SHP77 treated with DMSO at 0.1 percent for 48 hours (cell line): Measurements from ENCODE around the gene SAE1.

Experiments used
- DNase-seq: peaks from one replicate; lab custom pipeline; 2025; lab: John Stamatoyannopoulos, UW

SAE1 gene

GRCh38 chr19:47161876-47162489 is 31.3 kb downstream of the SAE1 start:
- no peak for DNase-seq

DNA sequence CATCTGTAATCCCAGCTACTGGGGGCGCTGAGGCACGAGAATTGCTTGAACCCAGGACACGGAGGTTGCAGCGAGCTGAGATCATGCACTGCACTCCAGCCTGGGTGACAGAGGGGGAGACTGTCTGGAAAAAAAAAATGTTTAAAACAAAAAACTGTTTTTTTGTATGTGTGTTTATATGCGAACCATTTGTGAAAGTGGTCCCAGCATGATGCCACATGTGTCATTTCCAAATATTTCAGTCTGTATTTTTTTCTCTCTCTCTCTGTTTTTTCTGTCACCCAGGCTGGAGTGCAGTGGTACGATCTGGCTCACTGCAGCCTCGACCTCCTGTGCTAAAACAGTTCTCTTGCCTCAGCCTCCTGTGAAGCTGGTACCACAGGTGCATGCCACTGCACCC is 37.4 kb downstream of the SAE1 start:
- DNase-seq = no peak

- no peak for DNase-seq
These were observed 42.2 kb downstream of the SAE1 start for GRCh38 chr19:47172666-47173455.

DNA sequence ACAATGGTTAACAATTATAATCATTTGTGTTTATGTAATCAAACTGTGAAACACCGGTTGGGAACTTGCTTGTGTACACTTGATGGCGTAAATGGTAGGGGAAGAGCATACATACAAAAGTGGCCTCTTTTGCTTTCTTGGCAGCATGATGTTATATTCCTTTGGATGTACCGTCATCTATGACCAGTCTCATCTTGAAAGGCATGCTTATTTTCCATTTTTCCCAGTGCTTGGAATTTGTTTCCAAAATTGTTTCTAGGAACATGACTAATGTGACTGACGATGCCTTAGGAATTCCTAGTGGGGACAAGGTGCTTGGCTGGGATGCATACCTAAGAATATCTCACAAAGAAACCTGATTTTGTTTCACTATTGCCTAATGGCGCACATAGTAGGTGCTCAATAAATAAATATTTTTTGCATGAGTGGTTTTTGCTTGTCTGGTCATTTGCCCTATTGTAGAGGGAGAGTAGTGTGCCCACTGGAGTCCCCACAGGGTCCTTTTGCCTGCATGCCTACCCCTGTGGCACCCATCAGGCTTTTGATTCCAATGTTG is 45.5 kb downstream of the SAE1 start:
- DNase-seq = no peak

- DNase-seq = no peak
These were observed 46.0 kb downstream of the SAE1 start for GRCh38 chr19:47176627-47177090.

DNA sequence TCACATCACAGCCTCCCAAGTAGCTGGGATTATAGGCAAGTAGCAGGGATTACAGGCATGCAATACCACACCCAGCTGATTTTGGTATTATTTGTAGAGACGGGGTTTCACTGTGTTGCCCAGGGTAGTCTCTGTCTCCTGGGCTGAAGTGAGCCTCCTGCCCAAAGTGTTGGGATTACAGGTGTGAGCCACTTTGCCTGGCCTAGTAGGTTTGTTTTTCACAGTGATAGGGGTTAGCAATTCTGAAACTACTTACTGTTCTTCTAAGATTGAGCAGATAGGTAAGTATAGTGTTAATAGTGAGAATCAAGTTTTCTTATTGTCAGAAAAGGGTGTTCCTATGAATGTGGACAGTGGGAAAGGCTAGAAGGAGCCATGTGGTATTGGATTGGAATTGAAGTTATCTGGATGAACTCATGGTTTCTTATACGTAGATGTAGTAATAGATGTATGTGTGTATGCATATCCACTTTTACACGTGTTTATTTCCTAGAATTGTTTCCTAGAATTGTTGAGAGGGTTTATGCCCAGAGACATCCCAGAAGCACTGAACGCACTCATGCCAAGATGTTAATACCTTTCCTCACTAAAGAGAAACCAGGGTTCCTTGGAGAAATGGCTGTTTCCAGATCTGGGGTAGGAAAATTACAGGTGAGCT is 49.1 kb downstream of the SAE1 start:
- DNase-seq = no peak

DNA sequence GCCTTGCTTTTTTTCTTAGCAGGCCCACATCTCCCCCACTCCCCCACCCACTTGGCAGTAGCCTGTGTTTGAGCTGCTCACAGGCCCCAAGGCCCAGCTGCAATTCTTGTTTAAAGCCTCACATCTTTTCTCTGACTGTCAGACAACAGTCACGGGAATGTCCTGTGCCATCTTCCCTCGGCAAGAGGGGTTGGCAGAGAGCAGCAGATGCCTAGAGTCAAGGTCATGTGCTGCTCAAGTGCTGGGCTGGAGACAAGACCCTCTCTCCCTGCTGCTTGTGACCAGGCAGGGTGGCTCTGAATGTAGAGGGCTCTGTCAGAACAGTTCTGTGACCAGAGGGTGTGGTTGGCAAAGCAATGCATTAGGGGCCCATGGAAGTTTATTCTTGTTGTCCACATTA is 53.0 kb downstream of the SAE1 start:
- no peak for DNase-seq

- no peak for DNase-seq
These were observed 56.1 kb downstream of the SAE1 start for GRCh38 chr19:47186446-47187334.

- DNase-seq = no peak
These were observed 56.7 kb downstream of the SAE1 start for GRCh38 chr19:47187335-47187655.

GRCh38 chr19:47187797-47188196 is 57.2 kb downstream of the SAE1 start:
- no peak for DNase-seq

- no peak for DNase-seq
These were observed 57.9 kb downstream of the SAE1 start for GRCh38 chr19:47188507-47189033.

- DNase-seq = no peak
These were observed 59.6 kb downstream of the SAE1 start for GRCh38 chr19:47190167-47190727.

- DNase-seq = no peak
These were observed 64.8 kb downstream of the SAE1 start for GRCh38 chr19:47195434-47195833.

- no peak for DNase-seq
These were observed 66.5 kb downstream of the SAE1 start for GRCh38 chr19:47197141-47197540.

GRCh38 chr19:47200530-47200929 is 69.9 kb downstream of the SAE1 start:
- no peak for DNase-seq

- DNase-seq = no peak
These were observed 72.6 kb downstream of the SAE1 start for GRCh38 chr19:47203254-47203653.

- DNase-seq = no peak
These were observed 78.9 kb downstream of the SAE1 start for GRCh38 chr19:47209319-47210179.

- no peak for DNase-seq
These were observed 79.5 kb downstream of the SAE1 start for GRCh38 chr19:47210180-47210490.

- peak; percentile 34 for DNase-seq
These were observed 80.2 kb downstream of the SAE1 start for GRCh38 chr19:47210689-47211316.

- DNase-seq = no peak
These were observed 84.9 kb downstream of the SAE1 start for GRCh38 chr19:47215581-47215980.
